GM23338 (cell line): ENCODE results near the gene VSTM2L. TPM values are rescaled to one million over a fixed set of nuclear protein-coding genes. Genes with fewer than 3 reads are reported as not detected.
A peak's percentile ranks its signal among the peaks of the same experiment; 100 is the strongest.

ENCODE experiments used
- ATAC-seq: fragments of 200-7000 bp; cut with Tn5 transposase; 3 replicates; pipeline ENCODE4 v1.9.1; 2020
- DNase-seq: peaks from one replicate; pipeline ENCODE4 v3.0.0-alpha.2; 2015; ENCODE audit warnings: low spot score
- H2AFZ ChIP-seq: fragments of 200-600 bp; sonication (generic); 2 replicates; pipeline ENCODE4 v1.8.0; 2016; ENCODE audit warnings: antibody characterized with exemption, mild to moderate bottlenecking, moderate library complexity
- H3F3A ChIP-seq: fragments of 200-600 bp; sonication (generic); replicated peaks from 2 replicates; pipeline ENCODE4 v1.8.0; 2017; ENCODE audit warnings: antibody characterized with exemption, mixed run types, low read depth
- H3K27ac ChIP-seq: fragments of 200-600 bp; sonication (generic); 2 replicates; pipeline ENCODE4 v1.6.1; 2016; ENCODE audit warnings: low read depth
- H3K27me3 ChIP-seq: fragments of 200-600 bp; sonication (generic); 2 replicates; pipeline ENCODE4 v1.8.0; 2016; ENCODE audit warnings: mild to moderate bottlenecking, mixed run types, moderate library complexity; ENCODE audit not compliant: insufficient read depth
- H3K36me3 ChIP-seq: fragments of 200-600 bp; sonication (generic); 2 replicates; pipeline ENCODE4 v1.8.0; 2016; ENCODE audit warnings: mild to moderate bottlenecking; ENCODE audit not compliant: insufficient read depth
- H3K4me1 ChIP-seq: fragments of 200-600 bp; sonication (generic); 2 replicates; pipeline ENCODE4 v1.8.0; 2016; ENCODE audit warnings: mild to moderate bottlenecking, moderate library complexity; ENCODE audit not compliant: insufficient read depth
- H3K4me2 ChIP-seq: fragments of 200-600 bp; sonication (generic); 2 replicates; pipeline ENCODE4 v1.7.1; 2017; ENCODE audit warnings: mixed run types
- H3K4me3 ChIP-seq: fragments of 200-600 bp; sonication (generic); 2 replicates; pipeline ENCODE4 v1.6.1; 2016; ENCODE audit warnings: mixed run types
- H3K79me2 ChIP-seq: fragments of 200-600 bp; sonication (generic); replicated peaks from 2 replicates; pipeline ENCODE4 v1.8.0; 2017; ENCODE audit warnings: mild to moderate bottlenecking; ENCODE audit not compliant: insufficient read depth
- H3K9me2 ChIP-seq: fragments of 200-600 bp; sonication (generic); 2 replicates; pipeline ENCODE4 v1.8.0; 2017; ENCODE audit not compliant: insufficient read depth
- H4K20me1 ChIP-seq: fragments of 200-600 bp; sonication (generic); replicated peaks from 2 replicates; pipeline ENCODE4 v1.8.0; 2017; ENCODE audit warnings: mild to moderate bottlenecking; ENCODE audit not compliant: insufficient read depth
- H3K27ac Mint-ChIP-seq: 2 replicates; pipeline ENCODE4 v1.8.0; 2020; ENCODE audit warnings: inconsistent platforms, mild to moderate bottlenecking, moderate library complexity, mixed read lengths
- H3K27me3 Mint-ChIP-seq: 3 replicates; pipeline ENCODE4 v1.8.0; 2022; ENCODE audit warnings: low read depth, mild to moderate bottlenecking, moderate library complexity, mixed read lengths, inconsistent platforms; ENCODE audit not compliant: insufficient read depth, poor library complexity
- H3K36me3 Mint-ChIP-seq: 3 replicates; pipeline ENCODE4 v1.8.0; 2021; ENCODE audit warnings: low read depth, mild to moderate bottlenecking, inconsistent platforms, moderate library complexity, mixed read lengths
- H3K4me1 Mint-ChIP-seq: 3 replicates; pipeline ENCODE4 v1.8.0; 2020; ENCODE audit warnings: mild to moderate bottlenecking, inconsistent platforms, mixed read lengths
- H3K4me3 Mint-ChIP-seq: 3 replicates; pipeline ENCODE4 v1.8.0; 2021; ENCODE audit warnings: moderate library complexity, mild to moderate bottlenecking, inconsistent platforms, mixed read lengths
- H3K9me3 Mint-ChIP-seq: 3 replicates; pipeline ENCODE4 v1.8.0; 2020; ENCODE audit warnings: moderate library complexity, mild to moderate bottlenecking, inconsistent platforms, mixed read lengths
- EZH2phosphoT487 ChIP-seq: fragments of 200-600 bp; sonication (generic); IDR thresholded peaks from one replicate; pipeline ENCODE4 v1.8.1; 2018; ENCODE audit warnings: antibody characterized with exemption; ENCODE audit not compliant: unreplicated experiment
- JUNB ChIP-seq: IDR thresholded peaks from one replicate; pipeline ENCODE4 v1.6.1; 2016; ENCODE audit warnings: antibody characterized with exemption; ENCODE audit not compliant: unreplicated experiment
- NANOG ChIP-seq: IDR thresholded peaks from 2 replicates; pipeline ENCODE4 v1.6.1; 2016; ENCODE audit warnings: antibody characterized with exemption, borderline replicate concordance
- POLR2AphosphoS5 ChIP-seq: IDR thresholded peaks from 2 replicates; pipeline ENCODE4 v1.6.1; 2016; ENCODE audit warnings: antibody characterized with exemption, low read depth
- ZNF331 ChIP-seq: fragments of 250-450 bp; sonication (Bioruptor Pico); IDR thresholded peaks from 2 replicates; pipeline ENCODE4 v1.5.0; 2020; ENCODE audit warnings: low read depth, mild to moderate bottlenecking, moderate library complexity
- polyA plus RNA-seq: library from polyadenylated mRNA; unstranded; fragments of >200 nt; fragmentation: Nextera tagmentation; extraction: Ambion mirVana; gene quantifications from 2 replicates; pipeline ENCODE4 v1.2.1, GENCODE V29; 2016
- total RNA-seq: library from RNA; depleted of rRNA; stranded (reverse); fragments of >200 nt; shearing (Covaris generic); gene quantifications from 2 replicates; pipeline ENCODE4 v1.2.3, GENCODE V29; 2014
- TF ChIP-seq, protein P1 (sequence below): IDR thresholded peaks from 2 replicates; pipeline ENCODE4 v1.6.1; 2016; ENCODE audit warnings: antibody characterized with exemption
- TF ChIP-seq, protein P2 (sequence below), 2 experiments: fragments of 200-600 bp in 1 of 2; sonication (generic) in 1 of 2; conservative IDR thresholded peaks; 2 replicates each; pipeline versions ENCODE4 v1.5.1 to v1.6.1; 2016 to 2017; ENCODE audit warnings: antibody characterized with exemption in 2 of 2, low read depth in 2 of 2, mild to moderate bottlenecking in 2 of 2, moderate library complexity in 1 of 2
- TF ChIP-seq, protein P3 (sequence below): fragments of 250-450 bp; sonication (Bioruptor Pico); IDR thresholded peaks from 2 replicates; pipeline ENCODE4 v1.5.0; 2020; ENCODE audit warnings: mild to moderate bottlenecking, moderate library complexity

VSTM2L gene
- total and polyA plus RNA-seq, 2 experiments from 2014 or later: 0.60 to 1.9 TPM

DNA sequence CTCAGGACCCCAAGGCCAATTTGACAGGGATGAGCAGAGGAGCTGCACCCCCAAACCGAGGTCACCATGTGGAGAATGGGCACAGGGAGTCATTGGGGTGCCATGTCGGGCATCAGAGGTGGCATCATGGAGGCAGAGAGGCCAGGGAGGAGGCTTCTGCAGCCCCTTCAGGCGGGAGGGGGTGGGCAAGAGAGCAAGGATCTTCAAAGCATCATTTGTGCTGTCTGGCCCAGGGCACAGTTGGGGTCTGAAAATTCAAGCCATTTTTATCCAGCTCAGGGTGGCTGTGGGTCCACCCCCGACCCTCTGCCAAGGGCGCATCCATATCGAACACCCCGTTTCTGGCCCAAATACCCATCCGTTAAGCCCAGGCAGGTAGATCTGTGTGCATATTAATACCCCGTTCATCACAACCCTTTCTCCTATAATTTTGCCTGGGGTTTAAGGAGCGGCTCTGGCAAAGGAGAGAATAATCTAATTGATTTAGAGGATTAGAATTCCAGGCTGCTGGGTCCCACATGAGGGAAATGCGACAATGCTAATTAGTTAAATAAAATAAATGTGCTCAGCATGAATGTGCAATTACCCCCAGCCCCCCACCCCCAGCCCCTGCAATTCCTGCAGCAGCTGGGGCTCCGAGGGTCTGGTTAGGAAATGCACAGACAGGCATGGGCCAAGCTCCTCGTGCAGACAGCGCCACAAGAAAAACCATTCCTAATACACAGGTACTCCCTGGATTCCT, 31.9 kb downstream of the VSTM2L start:
- Histone ChIP-seq H3K27ac (no peak overlapping the region), H3K36me3 (no peaks in the 10 kb centered on the region), H3K79me2 (no peaks in the 10 kb centered on the region), H3K4me3 (no peak overlapping the region), H4K20me1 (no peaks in the 10 kb centered on the region), H3K4me1 (peaks cover 15% of the 10 kb centered on the region; the same call in 1 of the 2 replicates), H2AFZ (no peak overlapping the region), H3K27me3 (no peaks in the 10 kb centered on the region), H3K4me2 (no peak overlapping the region), H3K9me2 (no peaks in the 10 kb centered on the region), H3F3A (no peaks in the 10 kb centered on the region)
- Mint-ChIP-seq H3K36me3 (no peaks in the 10 kb centered on the region; the same call in 2 of the 3 replicates), H3K4me3 (no peak overlapping the region), H3K27ac (no peak overlapping the region), H3K4me1 (peaks cover 32% of the 10 kb centered on the region), H3K9me3 (no peaks in the 10 kb centered on the region), H3K27me3 (peaks cover 14% of the 10 kb centered on the region)
- TF ChIP-seq NANOG (no peak), EZH2phosphoT487 (no peak), POLR2AphosphoS5 (no peak)
- TF ChIP-seq, protein P1, sequence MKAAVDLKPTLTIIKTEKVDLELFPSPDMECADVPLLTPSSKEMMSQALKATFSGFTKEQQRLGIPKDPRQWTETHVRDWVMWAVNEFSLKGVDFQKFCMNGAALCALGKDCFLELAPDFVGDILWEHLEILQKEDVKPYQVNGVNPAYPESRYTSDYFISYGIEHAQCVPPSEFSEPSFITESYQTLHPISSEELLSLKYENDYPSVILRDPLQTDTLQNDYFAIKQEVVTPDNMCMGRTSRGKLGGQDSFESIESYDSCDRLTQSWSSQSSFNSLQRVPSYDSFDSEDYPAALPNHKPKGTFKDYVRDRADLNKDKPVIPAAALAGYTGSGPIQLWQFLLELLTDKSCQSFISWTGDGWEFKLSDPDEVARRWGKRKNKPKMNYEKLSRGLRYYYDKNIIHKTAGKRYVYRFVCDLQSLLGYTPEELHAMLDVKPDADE: no peak
- no peak for DNase-seq
- ATAC-seq: no peak

DNA sequence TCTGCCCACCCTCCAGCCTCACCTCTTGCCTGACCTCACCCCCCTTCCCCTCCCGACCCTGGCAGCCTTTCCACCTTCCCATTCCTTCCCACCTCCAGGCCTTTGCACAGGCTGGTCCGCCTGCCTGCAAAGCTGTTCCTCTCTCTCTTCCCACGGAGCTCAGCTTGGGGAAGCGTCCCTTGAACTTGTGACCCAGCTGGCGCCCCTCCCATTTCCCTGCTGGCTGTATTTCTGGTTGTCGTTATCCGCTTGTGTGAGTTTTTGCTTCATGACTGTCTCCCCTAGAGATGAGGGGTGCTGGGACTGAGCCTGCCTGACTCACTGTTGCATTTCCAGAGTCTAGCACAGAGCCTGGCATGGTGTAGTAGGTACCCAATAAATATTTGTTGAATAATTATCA, 32.5 kb downstream of the VSTM2L start:
- Mint-ChIP-seq H3K9me3 (no peaks in the 10 kb centered on the region), H3K27me3 (peaks cover 14% of the 10 kb centered on the region), H3K36me3 (no peaks in the 10 kb centered on the region; the same call in 2 of the 3 replicates), H3K4me3 (no peak overlapping the region), H3K4me1 (peaks cover 30% of the 10 kb centered on the region), H3K27ac (no peak overlapping the region)
- Histone ChIP-seq H3K9me2 (no peaks in the 10 kb centered on the region), H3K79me2 (no peaks in the 10 kb centered on the region), H3K27me3 (no peaks in the 10 kb centered on the region), H3K4me3 (no peak overlapping the region), H3K36me3 (no peaks in the 10 kb centered on the region), H2AFZ (peak overlapping the region; percentile 32; the same call in 1 of the 2 replicates), H3K4me1 (peaks cover 15% of the 10 kb centered on the region; the same call in 1 of the 2 replicates), H3F3A (no peaks in the 10 kb centered on the region), H3K4me2 (no peak overlapping the region), H4K20me1 (no peaks in the 10 kb centered on the region), H3K27ac (no peak overlapping the region)
- no peak for DNase-seq
- ATAC-seq: no peak
- TF ChIP-seq ZNF331 (CRISPR knock-in tag): no peak
- TF ChIP-seq, protein P2, sequence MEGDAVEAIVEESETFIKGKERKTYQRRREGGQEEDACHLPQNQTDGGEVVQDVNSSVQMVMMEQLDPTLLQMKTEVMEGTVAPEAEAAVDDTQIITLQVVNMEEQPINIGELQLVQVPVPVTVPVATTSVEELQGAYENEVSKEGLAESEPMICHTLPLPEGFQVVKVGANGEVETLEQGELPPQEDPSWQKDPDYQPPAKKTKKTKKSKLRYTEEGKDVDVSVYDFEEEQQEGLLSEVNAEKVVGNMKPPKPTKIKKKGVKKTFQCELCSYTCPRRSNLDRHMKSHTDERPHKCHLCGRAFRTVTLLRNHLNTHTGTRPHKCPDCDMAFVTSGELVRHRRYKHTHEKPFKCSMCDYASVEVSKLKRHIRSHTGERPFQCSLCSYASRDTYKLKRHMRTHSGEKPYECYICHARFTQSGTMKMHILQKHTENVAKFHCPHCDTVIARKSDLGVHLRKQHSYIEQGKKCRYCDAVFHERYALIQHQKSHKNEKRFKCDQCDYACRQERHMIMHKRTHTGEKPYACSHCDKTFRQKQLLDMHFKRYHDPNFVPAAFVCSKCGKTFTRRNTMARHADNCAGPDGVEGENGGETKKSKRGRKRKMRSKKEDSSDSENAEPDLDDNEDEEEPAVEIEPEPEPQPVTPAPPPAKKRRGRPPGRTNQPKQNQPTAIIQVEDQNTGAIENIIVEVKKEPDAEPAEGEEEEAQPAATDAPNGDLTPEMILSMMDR (conservative IDR thresholded peaks at IDR 0.05; ENCODE audit: low read depth in 2 of 2): no peak
- TF ChIP-seq JUNB: no peak
- no peak for TF ChIP-seq POLR2AphosphoS5
- TF ChIP-seq, protein P3, sequence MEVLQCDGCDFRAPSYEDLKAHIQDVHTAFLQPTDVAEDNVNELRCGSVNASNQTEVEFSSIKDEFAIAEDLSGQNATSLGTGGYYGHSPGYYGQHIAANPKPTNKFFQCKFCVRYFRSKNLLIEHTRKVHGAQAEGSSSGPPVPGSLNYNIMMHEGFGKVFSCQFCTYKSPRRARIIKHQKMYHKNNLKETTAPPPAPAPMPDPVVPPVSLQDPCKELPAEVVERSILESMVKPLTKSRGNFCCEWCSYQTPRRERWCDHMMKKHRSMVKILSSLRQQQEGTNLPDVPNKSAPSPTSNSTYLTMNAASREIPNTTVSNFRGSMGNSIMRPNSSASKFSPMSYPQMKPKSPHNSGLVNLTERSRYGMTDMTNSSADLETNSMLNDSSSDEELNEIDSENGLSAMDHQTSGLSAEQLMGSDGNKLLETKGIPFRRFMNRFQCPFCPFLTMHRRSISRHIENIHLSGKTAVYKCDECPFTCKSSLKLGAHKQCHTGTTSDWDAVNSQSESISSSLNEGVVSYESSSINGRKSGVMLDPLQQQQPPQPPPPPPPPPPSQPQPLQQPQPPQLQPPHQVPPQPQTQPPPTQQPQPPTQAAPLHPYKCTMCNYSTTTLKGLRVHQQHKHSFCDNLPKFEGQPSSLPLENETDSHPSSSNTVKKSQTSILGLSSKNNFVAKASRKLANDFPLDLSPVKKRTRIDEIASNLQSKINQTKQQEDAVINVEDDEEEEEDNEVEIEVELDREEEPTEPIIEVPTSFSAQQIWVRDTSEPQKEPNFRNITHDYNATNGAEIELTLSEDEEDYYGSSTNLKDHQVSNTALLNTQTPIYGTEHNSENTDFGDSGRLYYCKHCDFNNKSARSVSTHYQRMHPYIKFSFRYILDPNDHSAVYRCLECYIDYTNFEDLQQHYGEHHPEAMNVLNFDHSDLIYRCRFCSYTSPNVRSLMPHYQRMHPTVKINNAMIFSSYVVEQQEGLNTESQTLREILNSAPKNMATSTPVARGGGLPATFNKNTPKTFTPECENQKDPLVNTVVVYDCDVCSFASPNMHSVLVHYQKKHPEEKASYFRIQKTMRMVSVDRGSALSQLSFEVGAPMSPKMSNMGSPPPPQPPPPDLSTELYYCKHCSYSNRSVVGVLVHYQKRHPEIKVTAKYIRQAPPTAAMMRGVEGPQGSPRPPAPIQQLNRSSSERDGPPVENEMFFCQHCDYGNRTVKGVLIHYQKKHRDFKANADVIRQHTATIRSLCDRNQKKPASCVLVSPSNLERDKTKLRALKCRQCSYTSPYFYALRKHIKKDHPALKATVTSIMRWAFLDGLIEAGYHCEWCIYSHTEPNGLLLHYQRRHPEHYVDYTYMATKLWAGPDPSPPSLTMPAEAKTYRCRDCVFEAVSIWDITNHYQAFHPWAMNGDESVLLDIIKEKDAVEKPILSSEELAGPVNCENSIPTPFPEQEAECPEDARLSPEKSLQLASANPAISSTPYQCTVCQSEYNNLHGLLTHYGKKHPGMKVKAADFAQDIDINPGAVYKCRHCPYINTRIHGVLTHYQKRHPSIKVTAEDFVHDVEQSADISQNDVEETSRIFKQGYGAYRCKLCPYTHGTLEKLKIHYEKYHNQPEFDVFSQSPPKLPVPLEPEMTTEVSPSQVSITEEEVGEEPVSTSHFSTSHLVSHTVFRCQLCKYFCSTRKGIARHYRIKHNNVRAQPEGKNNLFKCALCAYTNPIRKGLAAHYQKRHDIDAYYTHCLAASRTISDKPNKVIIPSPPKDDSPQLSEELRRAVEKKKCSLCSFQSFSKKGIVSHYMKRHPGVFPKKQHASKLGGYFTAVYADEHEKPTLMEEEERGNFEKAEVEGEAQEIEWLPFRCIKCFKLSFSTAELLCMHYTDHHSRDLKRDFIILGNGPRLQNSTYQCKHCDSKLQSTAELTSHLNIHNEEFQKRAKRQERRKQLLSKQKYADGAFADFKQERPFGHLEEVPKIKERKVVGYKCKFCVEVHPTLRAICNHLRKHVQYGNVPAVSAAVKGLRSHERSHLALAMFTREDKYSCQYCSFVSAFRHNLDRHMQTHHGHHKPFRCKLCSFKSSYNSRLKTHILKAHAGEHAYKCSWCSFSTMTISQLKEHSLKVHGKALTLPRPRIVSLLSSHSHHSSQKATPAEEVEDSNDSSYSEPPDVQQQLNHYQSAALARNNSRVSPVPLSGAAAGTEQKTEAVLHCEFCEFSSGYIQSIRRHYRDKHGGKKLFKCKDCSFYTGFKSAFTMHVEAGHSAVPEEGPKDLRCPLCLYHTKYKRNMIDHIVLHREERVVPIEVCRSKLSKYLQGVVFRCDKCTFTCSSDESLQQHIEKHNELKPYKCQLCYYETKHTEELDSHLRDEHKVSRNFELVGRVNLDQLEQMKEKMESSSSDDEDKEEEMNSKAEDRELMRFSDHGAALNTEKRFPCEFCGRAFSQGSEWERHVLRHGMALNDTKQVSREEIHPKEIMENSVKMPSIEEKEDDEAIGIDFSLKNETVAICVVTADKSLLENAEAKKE (CRISPR knock-in tag): no peak
